ENCODE measurements around the gene MISP3. TPM values are rescaled to one million over a fixed set of nuclear protein-coding genes. Genes with fewer than 3 reads are reported as not detected.
A peak's percentile ranks its signal among the peaks of the same experiment; 100 is the strongest.

Gene MISP3
- total RNA-seq, 1 experiment from 2014 or later, result 0.81 TPM

- peaks cover 18% of the 10 kb centered on the region for H3K4me1 ChIP-seq
- peak; percentile 78 to 86 for DNase-seq
These were observed 9.4 kb downstream of the MISP3 start for GRCh38 chr19:14081797-14082674.

DNA sequence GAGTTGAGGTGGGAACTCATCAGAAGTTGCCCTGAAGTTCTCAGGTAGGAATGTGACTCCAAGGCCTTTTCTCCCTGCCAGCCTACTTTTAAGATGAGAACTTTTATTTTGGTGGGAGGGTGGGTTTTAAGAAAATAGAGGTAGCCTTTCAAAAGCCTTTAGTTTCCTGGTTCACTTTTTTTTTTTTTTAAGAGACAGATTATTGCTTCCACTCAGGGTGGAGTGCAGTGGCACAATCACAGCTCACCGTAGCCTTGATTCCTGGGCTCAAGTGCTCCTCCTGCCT is 10.0 kb downstream of the MISP3 start:
- H3K27me3 ChIP-seq, result no peaks in the 10 kb centered on the region
- peak overlapping the region; percentile 74; the same call in 1 of the 2 replicates for H3K27ac ChIP-seq
- no peaks in the 10 kb centered on the region for H3K9me3 ChIP-seq (replicated peaks)
- H3K36me3 ChIP-seq, result peaks cover 4% of the 10 kb centered on the region; the same call in 1 of the 2 replicates
- no peak overlapping the region for H3K4me3 ChIP-seq
- peaks cover 18% of the 10 kb centered on the region for H3K4me1 ChIP-seq
- no peak for DNase-seq

More at GRCh38 chr19:14081797-14082674, 9.4 kb downstream of the MISP3 start:
- no peaks in the 10 kb centered on the region for H3K9me3 ChIP-seq (replicated peaks)
- H3K36me3 ChIP-seq, result no peaks in the 10 kb centered on the region
- H3K4me3 ChIP-seq, result peak overlapping the region; percentile 67
- H3K27ac ChIP-seq, result peak overlapping the region; percentile 74
- no peaks in the 10 kb centered on the region for H3K27me3 ChIP-seq

DNA sequence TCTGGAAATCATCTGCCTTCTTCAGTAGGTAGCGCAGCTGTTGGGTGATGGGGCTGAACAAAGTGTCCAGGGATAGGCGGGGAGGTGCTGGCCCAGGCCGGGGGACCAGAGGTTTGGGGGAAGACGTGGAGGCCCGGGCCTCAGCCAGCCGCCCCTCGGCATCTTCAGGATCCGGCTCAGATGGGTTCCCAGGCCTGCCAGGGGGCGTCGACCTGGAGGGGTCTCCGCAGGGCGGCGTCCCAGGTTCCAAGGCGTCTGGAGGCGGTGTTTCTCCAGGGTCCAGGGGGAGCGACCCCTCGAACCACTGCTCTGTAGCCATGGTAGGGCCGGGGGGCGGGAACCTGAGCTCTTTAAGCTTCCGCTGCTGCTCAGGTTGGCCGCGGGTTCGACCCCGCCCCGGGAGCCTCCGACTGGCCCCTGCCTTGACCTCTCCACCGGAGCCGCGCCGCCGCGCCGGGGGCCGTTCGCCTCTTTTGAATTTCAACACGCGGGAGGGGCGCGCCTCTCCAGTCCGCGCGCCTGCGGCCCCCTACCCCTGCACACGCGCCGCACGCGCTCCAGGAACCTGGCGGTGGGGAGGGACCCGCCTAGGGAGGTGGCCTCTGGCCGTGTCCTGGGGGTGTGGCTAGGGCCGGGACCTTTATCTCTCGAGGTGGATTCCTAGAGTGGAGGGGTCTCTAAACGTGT is 12.9 kb downstream of the MISP3 start, which contains the start of gene C19orf67:
Gene C19orf67 (minus strand): TSS at position 475 of the 687 bp plus-strand sequence. CDS start 156 bp downstream, at position 319.
- Histone ChIP-seq H3K4me3 (no peak within 1 kb of the TSS), H3K27ac (no peak within 1 kb of the TSS), H3K36me3 (peaks cover 22% of the 10 kb centered on the region), H3K27me3 (no peaks in the 10 kb centered on the region), H3K4me1 (peaks cover 18% of the 10 kb centered on the region), H3K9me3 (replicated peaks) (no peaks in the 10 kb centered on the region)
- no peak for DNase-seq

DNA sequence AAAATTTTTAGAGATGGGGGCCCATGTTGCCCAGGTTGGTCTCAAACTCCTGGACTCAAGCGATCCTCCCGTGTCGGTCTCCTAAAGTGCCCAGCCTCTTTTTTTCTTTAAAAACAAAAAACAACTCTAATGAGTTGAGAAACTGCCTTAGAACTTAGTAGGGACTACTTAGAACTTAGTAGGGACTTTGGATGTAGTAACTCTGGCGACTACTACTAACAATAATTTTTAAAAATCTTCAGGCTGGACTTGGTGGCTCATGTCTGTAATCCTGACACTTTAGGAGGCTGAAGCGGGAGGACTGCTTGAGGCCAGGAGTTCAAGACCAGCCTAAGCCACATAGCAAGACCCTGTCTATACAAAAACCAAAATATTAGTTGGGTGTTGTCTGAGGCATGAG is 13.5 kb downstream of the MISP3 start:
- H3K4me3 ChIP-seq, result no peak overlapping the region
- DNase-seq, result no peak
- H3K36me3 ChIP-seq, result peaks cover 22% of the 10 kb centered on the region
- no peak overlapping the region for H3K27ac ChIP-seq
- H3K4me1 ChIP-seq, result peaks cover 18% of the 10 kb centered on the region
- no peaks in the 10 kb centered on the region for H3K27me3 ChIP-seq
- no peaks in the 10 kb centered on the region for H3K9me3 ChIP-seq (replicated peaks)

- H3K4me3 ChIP-seq, result no peak overlapping the region
- DNase-seq, result no peak
These were observed 16.2 kb downstream of the MISP3 start for GRCh38 chr19:14088634-14089411.

GRCh38 chr19:14089412-14089661 is 16.8 kb downstream of the MISP3 start:
- Histone ChIP-seq H3K4me3 (no peak overlapping the region), H3K27me3 (no peaks in the 10 kb centered on the region), H3K36me3 (peaks cover 22% of the 10 kb centered on the region), H3K4me1 (no peaks in the 10 kb centered on the region), H3K9me3 (replicated peaks) (peaks cover 13% of the 10 kb centered on the region), H3K27ac (no peak overlapping the region)
- DNase-seq, result no peak

More at GRCh38 chr19:14088634-14089411, 16.2 kb downstream of the MISP3 start:
- H3K36me3 ChIP-seq, result peaks cover 22% of the 10 kb centered on the region
- peaks cover 1% of the 10 kb centered on the region; the same call in 1 of the 2 replicates for H3K4me1 ChIP-seq
- no peak overlapping the region for H3K27ac ChIP-seq
- peaks cover 9% of the 10 kb centered on the region for H3K9me3 ChIP-seq (replicated peaks)
- H3K27me3 ChIP-seq, result no peaks in the 10 kb centered on the region

GRCh38 chr19:14089662-14090508 is 17.3 kb downstream of the MISP3 start:
- Histone ChIP-seq H3K4me3 (peak overlapping the region; percentile 74), H3K27ac (no peak overlapping the region), H3K27me3 (no peaks in the 10 kb centered on the region), H3K36me3 (peaks cover 24% of the 10 kb centered on the region), H3K4me1 (no peaks in the 10 kb centered on the region), H3K9me3 (replicated peaks) (peaks cover 14% of the 10 kb centered on the region)
- DNase-seq, result peak; percentile 61 to 71

- H3K27ac ChIP-seq, result peak within 1 kb of the TSS; percentile 49
- DNase-seq, result peak; percentile 93 to 95
- peaks cover 14% of the 10 kb centered on the region for H3K9me3 ChIP-seq (replicated peaks)
- peaks cover 24% of the 10 kb centered on the region for H3K36me3 ChIP-seq
- H3K4me3 ChIP-seq, result peak within 1 kb of the TSS; percentile 77
- H3K4me1 ChIP-seq, result no peaks in the 10 kb centered on the region
- H3K27me3 ChIP-seq, result no peaks in the 10 kb centered on the region
These were observed 18.0 kb downstream of the MISP3 start, which contains the start of gene SAMD1 for GRCh38 chr19:14090509-14091080. TSS of gene SAMD1 (minus strand) at chr19:14090751.

- Histone ChIP-seq H3K27ac (peak overlapping the region; percentile 49), H3K9me3 (replicated peaks) (peaks cover 14% of the 10 kb centered on the region), H3K4me3 (peak overlapping the region; percentile 77), H3K36me3 (peaks cover 26% of the 10 kb centered on the region), H3K27me3 (no peaks in the 10 kb centered on the region), H3K4me1 (no peaks in the 10 kb centered on the region)
- peak; percentile 84 to 87 for DNase-seq
These were observed 18.7 kb downstream of the MISP3 start for GRCh38 chr19:14091081-14091812.

DNA sequence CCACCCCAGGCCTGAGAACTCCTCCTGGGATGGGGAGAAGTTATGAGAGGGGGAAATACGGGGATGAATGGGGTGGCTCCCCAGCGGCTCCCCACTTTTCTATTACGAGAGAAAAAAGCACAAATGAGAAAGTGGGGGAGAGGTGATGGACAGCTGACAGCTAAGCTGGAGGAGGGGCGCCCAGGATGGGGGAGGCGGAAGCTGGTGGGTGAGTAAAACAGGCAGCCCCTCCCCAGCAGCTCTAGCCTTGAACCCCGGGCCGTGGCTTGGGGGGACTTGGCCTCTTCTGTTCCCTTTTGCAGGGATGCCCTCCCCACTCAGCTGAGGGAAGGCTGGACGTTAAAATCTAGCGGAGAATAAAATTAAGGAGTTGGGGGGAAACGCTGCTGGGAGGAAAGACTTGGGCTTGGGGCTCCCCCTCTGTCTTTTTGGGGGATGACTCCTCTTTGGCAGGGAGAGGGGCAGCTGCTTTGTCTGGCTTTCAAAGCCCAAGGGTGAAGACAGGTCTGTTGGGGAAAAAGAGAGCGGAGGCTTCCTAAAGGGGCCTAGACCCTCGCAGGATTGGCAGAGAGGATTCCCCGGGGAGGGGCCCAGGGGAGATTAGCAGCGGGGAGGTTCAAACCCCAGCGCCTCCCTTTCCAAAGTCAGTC is 19.4 kb downstream of the MISP3 start:
- H3K27ac ChIP-seq, result peak overlapping the region; percentile 49; the same call in 1 of the 2 replicates

DNA sequence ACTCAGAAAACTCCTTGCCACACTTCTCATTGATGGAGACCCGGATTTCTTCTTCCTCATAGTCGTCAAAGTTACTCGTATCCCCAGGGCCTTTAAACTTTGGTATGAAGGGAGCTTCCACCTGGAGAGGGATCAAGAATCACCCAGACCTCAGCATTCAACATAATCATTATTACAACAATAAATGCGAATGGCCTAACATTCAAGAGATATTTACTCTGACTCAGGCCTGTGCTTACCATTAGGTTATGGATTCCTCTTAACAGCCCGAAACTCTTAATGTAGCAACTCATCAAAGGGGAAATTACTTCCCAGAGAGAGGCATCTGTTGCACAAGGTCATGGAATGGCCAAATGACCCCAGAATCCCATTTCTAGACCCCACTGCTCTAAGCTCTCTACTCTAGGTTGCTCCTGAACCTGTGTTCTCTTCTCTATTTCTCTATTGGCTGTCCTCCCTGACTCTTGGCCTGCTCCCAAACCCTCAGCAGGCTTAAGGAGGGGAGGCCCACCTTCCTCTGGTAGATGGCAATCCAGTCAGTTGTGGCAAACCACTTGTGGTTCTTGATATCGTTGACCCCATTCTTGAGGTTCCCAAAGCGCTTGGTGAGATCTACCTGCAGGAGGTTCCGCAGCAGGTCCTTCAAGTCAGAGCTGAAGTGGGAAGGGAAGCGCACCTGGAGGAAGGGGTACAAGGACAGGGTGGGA is 20.7 kb downstream of the MISP3 start:
- H3K27ac ChIP-seq, result no peak overlapping the region
- no peak for DNase-seq
- peaks cover 33% of the 10 kb centered on the region for H3K36me3 ChIP-seq
- H3K4me3 ChIP-seq, result no peak overlapping the region
- H3K4me1 ChIP-seq, result no peaks in the 10 kb centered on the region
- H3K27me3 ChIP-seq, result no peaks in the 10 kb centered on the region
- peaks cover 14% of the 10 kb centered on the region for H3K9me3 ChIP-seq (replicated peaks)

More for the DNA sequence above, 19.4 kb downstream of the MISP3 start:
- Histone ChIP-seq H3K4me3 (peak overlapping the region; percentile 77), H3K36me3 (peaks cover 31% of the 10 kb centered on the region), H3K27me3 (no peaks in the 10 kb centered on the region), H3K9me3 (replicated peaks) (peaks cover 14% of the 10 kb centered on the region), H3K4me1 (no peaks in the 10 kb centered on the region)
- DNase-seq, result peak; percentile 67 to 75

GRCh38 chr19:14094854-14095253 is 22.3 kb downstream of the MISP3 start:
- H3K9me3 ChIP-seq (replicated peaks), result peaks cover 14% of the 10 kb centered on the region
- no peak for DNase-seq
- peaks cover 24% of the 10 kb centered on the region for H3K36me3 ChIP-seq
- no peaks in the 10 kb centered on the region for H3K27me3 ChIP-seq
- no peak overlapping the region for H3K4me3 ChIP-seq
- H3K27ac ChIP-seq, result no peak overlapping the region
- H3K4me1 ChIP-seq, result no peaks in the 10 kb centered on the region

All from SJCRH30 (cell line).